Measurements from ENCODE around the gene NFE2L2. TPM values are rescaled to one million over a fixed set of nuclear protein-coding genes. Genes with fewer than 3 reads are reported as not detected.

The NFE2L2 gene
- total and polyA plus RNA-seq, 9 of the 15 experiments (the other 6 are each of a cell fraction or from before 2014, with no cell fraction given), result 29.3 to 120 (median 59.3) TPM

DNA sequence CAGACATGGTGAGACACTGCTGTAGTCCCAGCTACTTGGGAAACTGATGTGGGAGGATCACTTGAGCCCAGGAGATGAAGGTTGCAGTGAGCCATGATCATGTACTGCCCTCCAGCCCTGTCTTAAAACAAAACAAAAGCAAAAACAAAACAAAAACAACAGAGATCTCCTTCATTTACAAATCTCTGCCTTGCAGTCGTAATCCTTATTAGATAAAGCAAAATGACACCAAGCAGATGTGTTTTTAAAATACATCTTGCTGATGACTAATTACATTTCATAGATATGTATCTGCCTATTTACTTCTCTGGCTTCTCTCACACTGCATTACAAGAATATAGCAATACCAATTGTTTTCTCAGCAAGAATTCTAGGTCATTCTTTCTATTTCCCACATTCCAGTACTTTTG, 22.8 kb downstream of the NFE2L2 start (continued):
- TF ChIP-seq RBM17 (IDR thresholded peaks at IDR 0.05; ENCODE audit: borderline replicate concordance, low read depth, low read length), result no peak
- TF ChIP-seq, protein P1, sequence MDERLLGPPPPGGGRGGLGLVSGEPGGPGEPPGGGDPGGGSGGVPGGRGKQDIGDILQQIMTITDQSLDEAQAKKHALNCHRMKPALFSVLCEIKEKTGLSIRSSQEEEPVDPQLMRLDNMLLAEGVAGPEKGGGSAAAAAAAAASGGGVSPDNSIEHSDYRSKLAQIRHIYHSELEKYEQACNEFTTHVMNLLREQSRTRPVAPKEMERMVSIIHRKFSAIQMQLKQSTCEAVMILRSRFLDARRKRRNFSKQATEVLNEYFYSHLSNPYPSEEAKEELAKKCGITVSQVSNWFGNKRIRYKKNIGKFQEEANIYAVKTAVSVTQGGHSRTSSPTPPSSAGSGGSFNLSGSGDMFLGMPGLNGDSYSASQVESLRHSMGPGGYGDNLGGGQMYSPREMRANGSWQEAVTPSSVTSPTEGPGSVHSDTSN (CRISPR knock-in tag; IDR thresholded peaks at IDR 0.05; ENCODE audit: low read depth), result no peak
- TF ChIP-seq, protein P1 (tag; conservative IDR thresholded peaks at IDR 0.05; ENCODE audit: low read depth), result peak; percentile 54; the same call in 1 of the 2 replicates
- peak; percentile 60 for TF ChIP-seq SMARCA4 (IDR thresholded peaks at IDR 0.05)
- no peak for TF ChIP-seq ZNF79 (CRISPR knock-in tag; IDR thresholded peaks at IDR 0.05; ENCODE audit: low read depth)
- TF ChIP-seq HDAC2 (IDR thresholded peaks at IDR 0.05), result peak; percentile 44; the same call in 1 of the 2 replicates
- no peak for TF ChIP-seq BRD4 (IDR thresholded peaks at IDR 0.05)
- peak; percentile 16; the same call in 1 of the 2 replicates for TF ChIP-seq DPF2 (IDR thresholded peaks at IDR 0.05)
- TF ChIP-seq MAZ (CRISPR knock-in tag; conservative IDR thresholded peaks at IDR 0.05 in 1 of 2, IDR thresholded peaks at IDR 0.05 in 1 of 2), result no peak
- TF ChIP-seq SP1 (CRISPR knock-in tag; IDR thresholded peaks at IDR 0.05), result 0 out of 2 replicates have a peak, but pooled peaks have one; percentile 21
- no peak for TF ChIP-seq ZFP1 (CRISPR knock-in tag; IDR thresholded peaks at IDR 0.05)
- TF ChIP-seq, protein P2, sequence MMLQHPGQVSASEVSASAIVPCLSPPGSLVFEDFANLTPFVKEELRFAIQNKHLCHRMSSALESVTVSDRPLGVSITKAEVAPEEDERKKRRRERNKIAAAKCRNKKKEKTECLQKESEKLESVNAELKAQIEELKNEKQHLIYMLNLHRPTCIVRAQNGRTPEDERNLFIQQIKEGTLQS (IDR thresholded peaks at IDR 0.05), result peak; percentile 53
- TF ChIP-seq, protein P2 (CRISPR knock-in tag; conservative IDR thresholded peaks at IDR 0.05), result no peak
- TF ChIP-seq ARHGAP35 (IDR thresholded peaks at IDR 0.05; ENCODE audit: partially characterized antibody), result no peak
- TF ChIP-seq SRSF7 (optimal IDR thresholded peaks at IDR 0.05; ENCODE audit: low read depth, low read length), result no peak
- TF ChIP-seq HEY1 (CRISPR knock-in tag; IDR thresholded peaks at IDR 0.05; ENCODE audit: borderline replicate concordance), result no peak
- peak; percentile 40 to 44; a peak in 3 of 4 replicates for TF ChIP-seq KDM1A (IDR thresholded peaks at IDR 0.05)
- TF ChIP-seq ZNF699 (CRISPR knock-in tag; IDR thresholded peaks at IDR 0.05; ENCODE audit: insufficient replicate concordance), result no peak
- no peak for TF ChIP-seq BMI1 (IDR thresholded peaks at IDR 0.05; ENCODE audit: low read length)
- peak; percentile 11; the same call in 1 of the 2 replicates for TF ChIP-seq ADNP (tag; IDR thresholded peaks at IDR 0.05)
- TF ChIP-seq, protein P3, sequence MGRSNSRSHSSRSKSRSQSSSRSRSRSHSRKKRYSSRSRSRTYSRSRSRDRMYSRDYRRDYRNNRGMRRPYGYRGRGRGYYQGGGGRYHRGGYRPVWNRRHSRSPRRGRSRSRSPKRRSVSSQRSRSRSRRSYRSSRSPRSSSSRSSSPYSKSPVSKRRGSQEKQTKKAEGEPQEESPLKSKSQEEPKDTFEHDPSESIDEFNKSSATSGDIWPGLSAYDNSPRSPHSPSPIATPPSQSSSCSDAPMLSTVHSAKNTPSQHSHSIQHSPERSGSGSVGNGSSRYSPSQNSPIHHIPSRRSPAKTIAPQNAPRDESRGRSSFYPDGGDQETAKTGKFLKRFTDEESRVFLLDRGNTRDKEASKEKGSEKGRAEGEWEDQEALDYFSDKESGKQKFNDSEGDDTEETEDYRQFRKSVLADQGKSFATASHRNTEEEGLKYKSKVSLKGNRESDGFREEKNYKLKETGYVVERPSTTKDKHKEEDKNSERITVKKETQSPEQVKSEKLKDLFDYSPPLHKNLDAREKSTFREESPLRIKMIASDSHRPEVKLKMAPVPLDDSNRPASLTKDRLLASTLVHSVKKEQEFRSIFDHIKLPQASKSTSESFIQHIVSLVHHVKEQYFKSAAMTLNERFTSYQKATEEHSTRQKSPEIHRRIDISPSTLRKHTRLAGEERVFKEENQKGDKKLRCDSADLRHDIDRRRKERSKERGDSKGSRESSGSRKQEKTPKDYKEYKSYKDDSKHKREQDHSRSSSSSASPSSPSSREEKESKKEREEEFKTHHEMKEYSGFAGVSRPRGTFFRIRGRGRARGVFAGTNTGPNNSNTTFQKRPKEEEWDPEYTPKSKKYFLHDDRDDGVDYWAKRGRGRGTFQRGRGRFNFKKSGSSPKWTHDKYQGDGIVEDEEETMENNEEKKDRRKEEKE (IDR thresholded peaks at IDR 0.05; ENCODE audit: borderline replicate concordance in 1 of 2, control insufficient read depth in 1 of 2, low read depth in 2 of 2, low read length in 1 of 2), result no peak
- TF ChIP-seq ARID1B (IDR thresholded peaks at IDR 0.05), result peak; percentile 44
- TF ChIP-seq GABPB1 (CRISPR knock-in tag; IDR thresholded peaks at IDR 0.05), result no peak

Data from K562 (cell line).